Uterus (tissue), 2 donors: ENCODE results near the gene TANK.

Experiments used
- POLR2A ChIP-seq, 2 donors: fragments of 450-650 bp; IDR thresholded peaks; one replicate each; pipeline ENCODE4 v1.6.1; 2016; ENCODE audit warnings: antibody characterized with exemption in 2 of 2, mild to moderate bottlenecking in 1 of 2, moderate library complexity in 1 of 2
- TF ChIP-seq, protein P1 (sequence below), 4 experiments: fragments of 200-600 bp in 2 of 4; fragments of 450-650 bp in 2 of 4; sonication (generic) in 2 of 4; IDR thresholded peaks; one replicate each; pipeline ENCODE4 v1.5.1; 2016 to 2019; ENCODE audit warnings: antibody characterized with exemption in 4 of 4, mild to moderate bottlenecking in 2 of 4, moderate library complexity in 1 of 4

DNA sequence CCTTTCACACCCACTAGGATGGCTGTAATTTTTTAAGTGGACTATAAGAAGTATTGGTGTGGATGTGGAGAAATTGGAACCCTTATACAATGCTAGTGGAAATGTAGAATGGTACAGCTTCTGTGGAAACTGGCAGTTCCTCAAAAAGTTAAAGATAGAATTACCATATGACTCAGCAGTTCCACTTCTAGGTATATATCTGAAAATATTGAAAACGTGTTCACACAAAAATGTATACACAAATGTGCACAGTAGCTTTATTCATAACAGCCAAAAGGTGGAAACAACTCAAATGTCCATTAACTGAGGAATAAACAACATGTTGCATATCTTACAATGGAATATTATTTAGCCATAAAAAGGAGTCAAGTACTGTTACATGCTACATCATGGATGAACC is 17.7 kb downstream of the TANK start:
- TF ChIP-seq POLR2A (IDR thresholded peaks at IDR 0.05): no peak
- TF ChIP-seq, protein P1, sequence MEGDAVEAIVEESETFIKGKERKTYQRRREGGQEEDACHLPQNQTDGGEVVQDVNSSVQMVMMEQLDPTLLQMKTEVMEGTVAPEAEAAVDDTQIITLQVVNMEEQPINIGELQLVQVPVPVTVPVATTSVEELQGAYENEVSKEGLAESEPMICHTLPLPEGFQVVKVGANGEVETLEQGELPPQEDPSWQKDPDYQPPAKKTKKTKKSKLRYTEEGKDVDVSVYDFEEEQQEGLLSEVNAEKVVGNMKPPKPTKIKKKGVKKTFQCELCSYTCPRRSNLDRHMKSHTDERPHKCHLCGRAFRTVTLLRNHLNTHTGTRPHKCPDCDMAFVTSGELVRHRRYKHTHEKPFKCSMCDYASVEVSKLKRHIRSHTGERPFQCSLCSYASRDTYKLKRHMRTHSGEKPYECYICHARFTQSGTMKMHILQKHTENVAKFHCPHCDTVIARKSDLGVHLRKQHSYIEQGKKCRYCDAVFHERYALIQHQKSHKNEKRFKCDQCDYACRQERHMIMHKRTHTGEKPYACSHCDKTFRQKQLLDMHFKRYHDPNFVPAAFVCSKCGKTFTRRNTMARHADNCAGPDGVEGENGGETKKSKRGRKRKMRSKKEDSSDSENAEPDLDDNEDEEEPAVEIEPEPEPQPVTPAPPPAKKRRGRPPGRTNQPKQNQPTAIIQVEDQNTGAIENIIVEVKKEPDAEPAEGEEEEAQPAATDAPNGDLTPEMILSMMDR (IDR thresholded peaks at IDR 0.05): no peak
